ENCODE measurements around the gene C2.

GRCh38 chr6:31943742-31944141 is 16.2 kb downstream of the C2 start:
- no peak for TF ChIP-seq CTCF (conservative IDR thresholded peaks at IDR 0.05)
- TF ChIP-seq EZH2 (IDR thresholded peaks at IDR 0.05; ENCODE audit: low read depth) = no peak

Data from PC-9 (cell line).